Islet of Langerhans (tissue), 1 donor: ENCODE data around the gene GOLGA8N.
A peak's percentile ranks its signal among the peaks of the same experiment; 100 is the strongest.
"Not testable (repeated sequence)": the region's sequence is repeated elsewhere in the genome, so short reads cannot be mapped to it uniquely, and the experiment has no call there.

Source experiments
- FAIRE-seq: peaks from one replicate; lab custom pipeline; 2011; peaks lifted over from hg19 to GRCh38; lab: Jason Lieb, UNC

GOLGA8N gene

GRCh38 chr15:32593151-32593550 is at the start of gene GOLGA8N:
Gene GOLGA8N, plus strand, starts transcription at chr15:32593456.
- not testable (repeated sequence) for FAIRE-seq

- not testable (repeated sequence) for FAIRE-seq
Measured at GRCh38 chr15:32543456-32543855, 49.8 kb upstream of the GOLGA8N start.

DNA sequence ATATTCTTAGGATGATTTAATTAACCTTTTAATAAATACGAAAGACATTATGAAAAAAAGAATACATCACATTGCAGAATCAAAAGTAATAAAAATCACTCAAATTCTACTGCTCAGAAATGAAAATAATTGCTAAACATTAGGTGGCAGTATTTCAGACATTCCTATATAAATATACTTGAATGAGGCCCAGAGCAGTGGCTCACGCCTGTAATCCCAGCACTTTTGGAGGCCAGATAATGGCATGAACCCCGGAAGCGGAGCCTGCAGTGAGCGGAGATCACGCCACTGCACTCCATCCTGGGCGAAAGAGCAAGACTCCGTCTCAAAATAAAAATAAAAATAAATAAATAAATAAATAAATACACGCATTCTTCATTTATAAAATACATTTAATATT is 48.1 kb upstream of the GOLGA8N start:
- FAIRE-seq = not testable (repeated sequence)

- not testable (repeated sequence) for FAIRE-seq
Measured at GRCh38 chr15:32554587-32554986, 38.7 kb upstream of the GOLGA8N start.

DNA sequence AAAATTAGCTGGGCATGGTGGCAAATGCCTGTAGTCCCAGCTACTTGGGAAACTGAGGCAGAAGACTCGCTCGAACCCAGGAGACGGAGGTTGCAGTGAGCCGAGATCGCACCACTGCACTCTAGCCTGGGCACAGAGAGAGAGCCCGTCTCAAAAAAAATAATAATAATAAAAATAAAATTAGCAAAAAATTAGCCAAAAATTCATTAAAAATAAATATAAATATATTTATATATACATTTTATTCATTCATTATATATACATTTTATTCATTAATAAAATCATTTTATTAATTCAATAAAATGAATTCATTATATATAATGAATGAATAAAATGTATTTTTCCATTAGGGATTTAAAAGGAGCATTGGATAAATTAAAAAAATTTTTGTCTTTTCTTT is 31.1 kb upstream of the GOLGA8N start:
- FAIRE-seq = not testable (repeated sequence)

DNA sequence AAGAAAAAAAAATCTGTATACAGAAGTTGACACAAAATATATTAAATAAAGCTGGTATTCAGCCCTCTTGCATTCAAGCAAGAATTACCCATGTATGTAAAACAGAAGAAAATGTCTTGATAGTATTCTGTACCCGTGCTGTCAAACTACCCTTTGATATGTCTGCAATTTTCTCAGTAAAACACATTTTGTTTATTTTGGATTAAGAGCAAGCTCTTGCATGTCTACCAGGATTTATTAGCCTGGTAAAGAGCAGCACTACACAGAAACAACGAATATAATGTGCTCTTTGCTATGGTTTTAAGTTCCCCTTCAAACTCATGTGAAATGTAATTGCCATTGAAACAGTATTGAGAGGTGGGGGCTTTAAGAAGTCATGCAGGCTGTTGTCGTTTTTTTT is 24.3 kb upstream of the GOLGA8N start:
- FAIRE-seq = not testable (repeated sequence)

DNA sequence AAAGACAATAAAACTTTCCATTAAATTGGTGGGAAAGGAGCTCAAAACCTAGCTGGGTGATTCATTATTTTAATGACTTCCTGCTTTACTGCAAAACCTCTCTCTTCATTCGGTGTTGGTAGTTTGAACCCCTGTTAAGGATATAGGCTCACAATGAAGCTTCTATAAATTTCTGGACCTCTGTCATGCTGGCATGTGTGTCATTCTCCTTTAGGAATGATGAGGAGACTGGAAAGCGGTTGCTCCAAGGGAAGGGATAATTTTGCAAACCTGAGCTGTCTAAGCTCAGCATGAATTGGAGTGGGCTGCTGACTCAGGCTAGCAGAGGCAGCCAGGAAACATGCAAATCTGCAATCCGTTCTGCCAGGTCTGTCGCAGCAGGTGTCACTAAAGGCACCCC is 14.8 kb upstream of the GOLGA8N start:
- not testable (repeated sequence) for FAIRE-seq

DNA sequence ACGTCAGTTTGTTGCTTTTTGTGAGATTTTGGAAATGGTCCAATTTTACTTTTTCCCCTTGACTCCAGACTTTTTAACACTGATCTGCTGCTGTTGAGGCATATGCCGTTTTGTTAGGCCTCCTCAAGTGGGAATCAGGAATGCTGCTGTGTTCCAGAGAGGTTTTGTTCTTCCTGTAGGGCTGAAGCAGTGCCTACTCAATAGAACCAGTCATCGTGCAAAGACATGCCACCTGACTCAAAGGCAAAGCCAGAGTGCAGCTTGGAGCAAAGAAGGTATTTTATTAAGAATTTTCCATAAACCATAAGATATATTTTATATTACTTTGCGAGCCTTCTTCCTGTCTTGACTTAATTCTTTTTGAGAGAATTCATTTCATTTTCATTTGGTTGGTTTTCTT is 7.4 kb upstream of the GOLGA8N start:
- not testable (repeated sequence) for FAIRE-seq

DNA sequence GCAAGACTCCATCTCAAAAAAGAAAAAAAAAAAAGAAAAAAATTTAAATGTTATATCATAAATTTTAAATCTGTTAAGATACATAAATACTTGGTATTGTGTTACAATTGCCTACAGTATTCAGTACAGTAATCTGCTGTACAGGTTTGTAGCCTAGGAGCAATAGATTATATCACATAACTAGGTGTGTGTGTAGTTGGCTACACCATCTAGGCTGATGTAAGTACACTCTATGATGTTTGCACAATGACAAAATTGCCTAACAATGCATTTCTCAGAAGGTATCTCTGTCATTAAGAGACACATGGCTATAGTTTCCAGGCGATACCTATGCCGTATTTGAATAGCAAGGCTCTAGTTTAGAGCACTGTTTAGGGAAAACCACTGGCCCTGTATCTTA is 16.3 kb downstream of the GOLGA8N start:
- FAIRE-seq = peak; percentile 72

GRCh38 chr15:32610719-32611118 is 17.5 kb downstream of the GOLGA8N start:
- not testable (repeated sequence) for FAIRE-seq

GRCh38 chr15:32614712-32615050 is 21.4 kb downstream of the GOLGA8N start:
- FAIRE-seq = not testable (repeated sequence)

DNA sequence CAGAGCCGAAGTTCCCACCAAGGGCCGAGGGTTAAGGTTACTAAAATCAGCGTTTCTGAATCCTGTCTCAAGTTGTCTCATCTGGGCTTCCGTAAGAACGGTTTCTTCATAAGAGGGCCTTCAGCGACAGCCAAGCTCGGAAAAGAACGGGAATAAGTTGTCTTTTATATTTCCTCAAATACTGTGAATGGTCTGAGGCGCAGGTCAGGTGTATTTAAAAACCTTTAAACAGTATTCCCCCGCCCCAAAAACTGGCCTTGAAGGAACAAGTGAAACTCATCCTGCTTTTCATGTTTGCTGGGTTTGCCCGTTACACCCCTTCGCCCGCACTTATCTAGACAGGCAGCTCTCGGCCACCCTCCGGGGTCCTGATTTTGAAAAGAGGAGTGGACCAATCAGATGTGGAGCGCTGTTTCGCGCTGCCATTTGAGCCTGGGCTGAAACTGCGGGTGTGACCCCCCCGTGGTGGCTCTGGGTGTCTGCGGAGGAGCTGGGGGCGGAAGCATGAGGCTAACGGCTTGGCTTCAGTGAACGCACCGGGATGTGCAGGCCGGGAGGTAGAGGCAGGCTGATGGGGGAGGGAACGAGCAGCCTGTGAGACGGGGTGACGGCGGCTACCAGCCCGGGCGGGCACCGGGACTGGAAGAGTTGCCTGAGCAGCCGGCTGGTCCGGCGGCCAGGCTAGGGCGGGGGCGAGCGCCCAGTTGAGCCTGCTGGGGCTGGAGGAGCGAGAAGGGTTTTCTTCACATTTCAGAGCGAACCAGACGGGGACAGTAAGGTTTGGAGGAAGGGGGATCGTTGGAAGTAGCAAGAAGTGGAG is 22.0 kb downstream of the GOLGA8N start, which contains the start of gene ARHGAP11A:
Gene ARHGAP11A (plus strand): TSS at position 454 of the 820 bp plus-strand sequence. CDS start 708 bp downstream, outside the sequence.
- FAIRE-seq = peak; percentile 81

DNA sequence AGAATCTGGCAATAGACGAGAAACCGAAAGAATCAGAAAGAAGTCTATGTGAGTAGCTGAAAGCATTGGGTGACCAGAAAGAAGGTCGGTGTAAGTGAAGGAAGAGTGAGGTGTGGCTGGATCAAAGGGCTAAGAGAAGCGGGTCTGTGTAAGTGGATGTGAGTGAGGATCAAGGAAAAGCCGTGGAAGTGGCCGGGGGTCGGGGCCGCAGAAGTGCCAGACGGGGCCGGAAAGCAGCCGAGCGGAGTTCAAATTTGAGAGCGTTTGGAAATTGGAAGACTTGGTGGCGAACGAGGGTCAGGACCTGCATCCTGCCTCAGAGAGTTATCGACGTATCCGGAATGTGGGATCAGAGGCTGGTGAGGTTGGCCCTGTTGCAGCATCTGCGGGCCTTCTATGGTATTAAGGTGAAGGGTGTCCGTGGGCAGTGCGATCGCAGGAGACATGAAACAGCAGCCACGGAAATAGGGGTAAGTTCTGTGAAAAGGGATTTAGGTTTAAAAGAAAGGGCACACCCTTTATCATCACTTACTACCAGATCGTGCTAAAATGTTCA is 22.7 kb downstream of the GOLGA8N start:
- not testable (repeated sequence) for FAIRE-seq

- peak; percentile 76 for FAIRE-seq
Measured at GRCh38 chr15:32636410-32636809, 43.2 kb downstream of the GOLGA8N start.

GRCh38 chr15:32636908-32637567 is 43.8 kb downstream of the GOLGA8N start:
- no peak for FAIRE-seq

DNA sequence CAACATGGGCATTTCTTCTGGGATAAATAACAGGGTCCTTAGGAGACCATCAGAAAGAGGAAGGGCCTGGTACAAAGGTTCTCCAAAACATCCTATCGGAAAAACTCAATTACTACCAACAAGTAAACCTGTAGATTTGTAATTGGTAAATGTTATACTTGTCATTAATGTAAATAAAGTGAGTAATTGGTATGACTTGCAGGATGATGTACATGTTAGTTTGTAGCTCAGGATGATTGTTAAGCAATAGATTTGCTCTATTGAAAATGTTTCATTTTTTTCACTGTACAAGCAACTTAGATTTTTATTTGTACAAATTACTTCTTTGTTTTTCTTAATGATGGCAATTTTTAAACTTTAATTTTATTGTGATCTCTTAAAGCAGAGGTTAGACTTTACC is 44.4 kb downstream of the GOLGA8N start:
- no peak for FAIRE-seq

DNA sequence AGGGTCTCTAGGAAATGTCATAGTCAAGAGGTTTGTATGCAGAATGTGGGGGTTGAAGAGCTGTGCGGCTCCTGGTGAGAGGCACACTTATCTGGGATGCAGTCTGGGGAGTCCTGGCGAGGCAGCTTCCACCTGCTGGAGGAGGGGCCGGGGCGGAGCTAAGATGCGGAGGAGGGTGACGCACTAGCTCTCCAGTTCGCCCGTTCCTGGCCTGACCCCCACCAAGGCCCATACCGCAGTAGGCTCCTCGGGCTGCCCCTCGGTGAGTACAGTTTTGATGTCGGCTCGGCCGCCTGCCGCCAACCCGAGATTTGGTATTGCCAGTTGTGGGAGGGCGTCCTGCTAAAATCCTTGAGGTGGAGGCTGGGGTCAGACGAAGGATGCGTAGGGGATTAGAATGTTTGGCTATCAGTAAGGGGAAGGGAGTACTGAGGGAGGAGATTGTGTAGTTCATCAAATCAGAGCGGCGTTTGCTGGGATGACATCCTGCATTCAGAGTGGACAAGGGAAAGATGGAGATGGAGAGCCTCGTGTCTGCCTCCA is 48.3 kb downstream of the GOLGA8N start, which contains the start of gene SCG5:
Gene SCG5 (plus strand): TSS at position 194 of the 543 bp plus-strand sequence. CDS start 1,883 bp downstream, outside the sequence.
- no peak for FAIRE-seq

GRCh38 chr15:32642667-32643435 is 49.6 kb downstream of the GOLGA8N start:
- no peak for FAIRE-seq

GRCh38 chr15:32643907-32644445 is 50.7 kb downstream of the GOLGA8N start:
- FAIRE-seq = no peak

GRCh38 chr15:32646291-32646690 is 53.0 kb downstream of the GOLGA8N start:
- no peak for FAIRE-seq

GRCh38 chr15:32649342-32649741 is 56.1 kb downstream of the GOLGA8N start:
- no peak for FAIRE-seq
